D721Med (cell line): Measurements from ENCODE around the gene PCDHAC2.

Experiments used
- DNase-seq: peaks from one replicate; pipeline ENCODE4 v3.0.0; 2011; ENCODE audit warnings: low spot score; ENCODE audit not compliant: insufficient read length
- FAIRE-seq: peaks from 2 replicates; lab custom pipeline; 2011; peaks lifted over from hg19 to GRCh38; lab: Jason Lieb, UNC
- CTCF ChIP-seq: IDR thresholded peaks from 2 replicates; pipeline ENCODE4 v1.5.1; 2012; ENCODE audit warnings: mild to moderate bottlenecking, control low read depth; ENCODE audit not compliant: insufficient read depth; ENCODE audit errors: missing control alignments

Gene PCDHAC2

GRCh38 chr5:140988100-140988499 lies 21.8 kb downstream of the PCDHAC2 start:
- TF ChIP-seq CTCF: no peak
- FAIRE-seq (no peak), DNase-seq (no peak)

- DNase-seq: no peak
- FAIRE-seq: no peak
- TF ChIP-seq CTCF: no peak
Measured at GRCh38 chr5:140988608-140989007, 22.3 kb downstream of the PCDHAC2 start.

GRCh38 chr5:140989254-140990020 lies 23.2 kb downstream of the PCDHAC2 start:
- FAIRE-seq: no peak
- TF ChIP-seq CTCF: no peak
- no peak for DNase-seq

GRCh38 chr5:140992828-140993227 lies 26.6 kb downstream of the PCDHAC2 start:
- DNase-seq (no peak), FAIRE-seq (no peak)
- no peak for TF ChIP-seq CTCF

GRCh38 chr5:140996060-140996459 lies 29.8 kb downstream of the PCDHAC2 start:
- DNase-seq: no peak
- TF ChIP-seq CTCF: no peak
- FAIRE-seq: no peak

GRCh38 chr5:140998921-140999410 lies 32.7 kb downstream of the PCDHAC2 start:
- FAIRE-seq: peak; percentile 25
- DNase-seq: no peak
- no peak for TF ChIP-seq CTCF

- DNase-seq (no peak), FAIRE-seq (no peak)
- TF ChIP-seq CTCF: no peak
Measured at GRCh38 chr5:141001446-141001843, 35.2 kb downstream of the PCDHAC2 start.
